ENCODE measurements around the gene C20orf173. TPM values are rescaled to one million over a fixed set of nuclear protein-coding genes. Genes with fewer than 3 reads are reported as not detected.

Gene C20orf173
- total and polyA plus RNA-seq, 2 experiments from 2014 or later: not detected

GRCh38 chr20:35508493-35509218 lies 20.8 kb downstream of the C20orf173 start:
- no peak overlapping the region for H3K27ac ChIP-seq
- no peaks in the 10 kb centered on the region for H3K9me3 ChIP-seq (ENCODE audit: low read depth)
- no peak for DNase-seq
- H3K27me3 ChIP-seq (replicated peaks; ENCODE audit: insufficient read depth): no peaks in the 10 kb centered on the region
- no peaks in the 10 kb centered on the region for H3K4me1 ChIP-seq (ENCODE audit: insufficient read depth)
- in situ Hi-C loops (cut with MboI): no loop called here
- H3K9ac ChIP-seq: no peak overlapping the region
- H3K9me2 ChIP-seq (ENCODE audit: insufficient read depth): no peaks in the 10 kb centered on the region
- no peaks in the 10 kb centered on the region for H3F3A ChIP-seq (ENCODE audit: insufficient read depth)
- TF ChIP-seq EZH2phosphoT487 (IDR thresholded peaks at IDR 0.05; ENCODE audit: insufficient read depth, low read depth): no peak
- no peak for TF ChIP-seq EZH2 (IDR thresholded peaks at IDR 0.05; ENCODE audit: insufficient read depth, poor library complexity, severe bottlenecking)
- H3K79me2 ChIP-seq (ENCODE audit: insufficient read depth): no peaks in the 10 kb centered on the region
- no peak overlapping the region for H3K4me2 ChIP-seq (ENCODE audit: unreplicated experiment)
- H4K20me1 ChIP-seq (ENCODE audit: insufficient read depth): no peaks in the 10 kb centered on the region
- peaks cover 2% of the 10 kb centered on the region; the same call in 1 of the 2 replicates for H3K36me3 ChIP-seq (ENCODE audit: low read depth)
- 94% methylated on average over 10 of the region's 10 CpGs for WGBS, 2 experiments (ENCODE audit: low coverage in 1 of 2, low lambda C conversion rate in 2 of 2, missing lambda C conversion rate in 2 of 2)
- H3K4me3 ChIP-seq: no peak overlapping the region
- no peak overlapping the region for H2AFZ ChIP-seq

GRCh38 chr20:35506872-35507638 lies 22.4 kb downstream of the C20orf173 start:
- no peak overlapping the region for H3K9ac ChIP-seq
- no peak for TF ChIP-seq EZH2 (IDR thresholded peaks at IDR 0.05; ENCODE audit: insufficient read depth, poor library complexity, severe bottlenecking)
- no peak for TF ChIP-seq EZH2phosphoT487 (IDR thresholded peaks at IDR 0.05; ENCODE audit: insufficient read depth, low read depth)
- peaks cover 13% of the 10 kb centered on the region for H3K36me3 ChIP-seq (ENCODE audit: low read depth)
- H3K79me2 ChIP-seq (ENCODE audit: insufficient read depth): no peaks in the 10 kb centered on the region
- no peak overlapping the region for H3K4me3 ChIP-seq
- H3K27me3 ChIP-seq (replicated peaks; ENCODE audit: insufficient read depth): no peaks in the 10 kb centered on the region
- H3K27ac ChIP-seq: no peak overlapping the region
- no peaks in the 10 kb centered on the region for H3F3A ChIP-seq (ENCODE audit: insufficient read depth)
- no peaks in the 10 kb centered on the region for H4K20me1 ChIP-seq (ENCODE audit: insufficient read depth)
- in situ Hi-C loops (cut with MboI): no loop called here
- no peak overlapping the region for H3K4me2 ChIP-seq (ENCODE audit: unreplicated experiment)
- DNase-seq: peak; percentile 39
- H3K4me1 ChIP-seq (ENCODE audit: insufficient read depth): no peaks in the 10 kb centered on the region
- H3K9me3 ChIP-seq (ENCODE audit: low read depth): no peaks in the 10 kb centered on the region
- H2AFZ ChIP-seq: no peak overlapping the region
- H3K9me2 ChIP-seq (ENCODE audit: insufficient read depth): no peaks in the 10 kb centered on the region
- WGBS, 2 experiments (ENCODE audit: low coverage in 1 of 2, low lambda C conversion rate in 2 of 2, missing lambda C conversion rate in 2 of 2): 91 to 94% methylated on average over 6 of the region's 6 CpGs

GRCh38 chr20:35506179-35506578 lies 23.3 kb downstream of the C20orf173 start:
- 93 to 100% methylated on average over 3 of the region's 3 CpGs for WGBS, 2 experiments (ENCODE audit: low coverage in 1 of 2, low lambda C conversion rate in 2 of 2, missing lambda C conversion rate in 2 of 2)
- H3F3A ChIP-seq (ENCODE audit: insufficient read depth): no peaks in the 10 kb centered on the region

GRCh38 chr20:35504751-35505150 lies 24.7 kb downstream of the C20orf173 start:
- 97 to 100% methylated on average over 5 of the region's 5 CpGs for WGBS, 2 experiments (ENCODE audit: low coverage in 1 of 2, low lambda C conversion rate in 2 of 2, missing lambda C conversion rate in 2 of 2)
- peaks cover 13% of the 10 kb centered on the region for H3K36me3 ChIP-seq (ENCODE audit: low read depth)

More at GRCh38 chr20:35506179-35506578, 23.3 kb downstream of the C20orf173 start:
- Histone ChIP-seq H3K36me3 (ENCODE audit: low read depth) (peaks cover 13% of the 10 kb centered on the region), H3K79me2 (ENCODE audit: insufficient read depth) (no peaks in the 10 kb centered on the region), H3K4me3 (no peak overlapping the region), H3K27ac (no peak overlapping the region), H2AFZ (no peak overlapping the region), H3K27me3 (replicated peaks; ENCODE audit: insufficient read depth) (no peaks in the 10 kb centered on the region), H4K20me1 (ENCODE audit: insufficient read depth) (no peaks in the 10 kb centered on the region), H3K9ac (no peak overlapping the region), H3K9me2 (ENCODE audit: insufficient read depth) (no peaks in the 10 kb centered on the region), H3K9me3 (ENCODE audit: low read depth) (no peaks in the 10 kb centered on the region), H3K4me1 (ENCODE audit: insufficient read depth) (no peaks in the 10 kb centered on the region), H3K4me2 (ENCODE audit: unreplicated experiment) (no peak overlapping the region)
- no peak for TF ChIP-seq EZH2phosphoT487 (IDR thresholded peaks at IDR 0.05; ENCODE audit: insufficient read depth, low read depth)
- TF ChIP-seq EZH2 (IDR thresholded peaks at IDR 0.05; ENCODE audit: insufficient read depth, poor library complexity, severe bottlenecking): no peak
- no peak for DNase-seq
- in situ Hi-C loops (cut with MboI): no loop called here

More at GRCh38 chr20:35504751-35505150, 24.7 kb downstream of the C20orf173 start:
- Histone ChIP-seq H3K79me2 (ENCODE audit: insufficient read depth) (no peaks in the 10 kb centered on the region), H3F3A (ENCODE audit: insufficient read depth) (no peaks in the 10 kb centered on the region), H2AFZ (no peak overlapping the region), H3K27ac (no peak overlapping the region), H3K4me1 (ENCODE audit: insufficient read depth) (no peaks in the 10 kb centered on the region), H3K9me3 (ENCODE audit: low read depth) (no peaks in the 10 kb centered on the region), H3K9me2 (ENCODE audit: insufficient read depth) (no peaks in the 10 kb centered on the region), H3K4me3 (no peak overlapping the region), H3K4me2 (ENCODE audit: unreplicated experiment) (no peak overlapping the region), H3K27me3 (replicated peaks; ENCODE audit: insufficient read depth) (no peaks in the 10 kb centered on the region), H4K20me1 (ENCODE audit: insufficient read depth) (no peaks in the 10 kb centered on the region), H3K9ac (no peak overlapping the region)
- in situ Hi-C loops (cut with MboI): no loop called here
- no peak for TF ChIP-seq EZH2 (IDR thresholded peaks at IDR 0.05; ENCODE audit: insufficient read depth, poor library complexity, severe bottlenecking)
- no peak for DNase-seq
